ENCODE data around the gene MTSS2. TPM values are rescaled to one million over a fixed set of nuclear protein-coding genes. Genes with fewer than 3 reads are reported as not detected.

Gene MTSS2
- total RNA-seq, 2 experiments from 2014 or later, result 3.3 TPM

GRCh38 chr16:70691223-70692129 is 5.6 kb upstream of the MTSS2 start:
- POLR2A ChIA-PET, result no interaction called here
- CTCF ChIA-PET, result interaction anchor here (1.1 kb wide), 1 partner anchor 80 kb away, joined by 3 read pairs; no protein-coding TSS in a partner anchor
- no peaks in the 10 kb centered on the region for H3K36me3 Mint-ChIP-seq (ENCODE audit: low read depth)
- H3K4me1 Mint-ChIP-seq, result peaks cover 13% of the 10 kb centered on the region
- H3K27me3 Mint-ChIP-seq, result peaks cover 2% of the 10 kb centered on the region
- no peak overlapping the region for H3K27ac Mint-ChIP-seq
- no peak for DNase-seq
- H3K4me3 Mint-ChIP-seq, result no peak overlapping the region
- H3K9me3 Mint-ChIP-seq, result no peaks in the 10 kb centered on the region

- Mint-ChIP-seq H3K9me3 (no peaks in the 10 kb centered on the region), H3K36me3 (ENCODE audit: low read depth) (no peaks in the 10 kb centered on the region), H3K27ac (no peak overlapping the region), H3K27me3 (peaks cover 6% of the 10 kb centered on the region), H3K4me3 (no peak overlapping the region), H3K4me1 (peaks cover 2% of the 10 kb centered on the region)
- ChIA-PET POLR2A (no interaction called here), CTCF (no interaction called here)
- DNase-seq, result no peak
These were observed 4.4 kb upstream of the MTSS2 start for GRCh38 chr16:70689970-70690891.

- DNase-seq, result no peak
- peaks cover 9% of the 10 kb centered on the region for H3K27me3 Mint-ChIP-seq
- ChIA-PET CTCF (no interaction called here), POLR2A (no interaction called here)
- H3K9me3 Mint-ChIP-seq, result no peaks in the 10 kb centered on the region
- no peaks in the 10 kb centered on the region for H3K36me3 Mint-ChIP-seq (ENCODE audit: low read depth)
- H3K4me1 Mint-ChIP-seq, result peaks cover 1% of the 10 kb centered on the region
- H3K27ac Mint-ChIP-seq, result no peak overlapping the region
- H3K4me3 Mint-ChIP-seq, result no peak overlapping the region
These were observed 3.4 kb upstream of the MTSS2 start for GRCh38 chr16:70689035-70689969.

- CTCF ChIA-PET, result interaction anchor here (1.0 to 2.3 kb wide), 2 partner anchors 50 to 84 kb away, joined by 3 to 10 read pairs; no protein-coding TSS in a partner anchor
- no peak for DNase-seq
- H3K36me3 Mint-ChIP-seq (ENCODE audit: low read depth), result no peaks in the 10 kb centered on the region
- peaks cover 14% of the 10 kb centered on the region for H3K27me3 Mint-ChIP-seq
- H3K4me1 Mint-ChIP-seq, result peaks cover 1% of the 10 kb centered on the region
- H3K4me3 Mint-ChIP-seq, result no peak overlapping the region
- no peaks in the 10 kb centered on the region for H3K9me3 Mint-ChIP-seq
- POLR2A ChIA-PET, result interaction anchor here (2.3 kb wide), 1 partner anchor 8 kb away, joined by 8 read pairs; no protein-coding TSS in a partner anchor
- no peak overlapping the region for H3K27ac Mint-ChIP-seq
These were observed 2.4 kb upstream of the MTSS2 start for GRCh38 chr16:70688246-70688742.

- H3K9me3 Mint-ChIP-seq, result no peaks in the 10 kb centered on the region
- POLR2A ChIA-PET, result interaction anchor here (2.3 kb wide), 1 partner anchor 8 kb away, joined by 8 read pairs; no protein-coding TSS in a partner anchor
These were observed 1.9 kb upstream of the MTSS2 start for GRCh38 chr16:70687671-70688245.

GRCh38 chr16:70687102-70687511 is 1.3 kb upstream of the MTSS2 start:
- Mint-ChIP-seq H3K36me3 (ENCODE audit: low read depth) (no peaks in the 10 kb centered on the region), H3K4me3 (no peak overlapping the region), H3K9me3 (no peaks in the 10 kb centered on the region), H3K4me1 (peaks cover 1% of the 10 kb centered on the region), H3K27me3 (peaks cover 14% of the 10 kb centered on the region), H3K27ac (no peak overlapping the region)
- ChIA-PET POLR2A (interaction anchor here (0.9 to 2.3 kb wide), 2 partner anchors 9 to 56 kb away, joined by 3 to 8 read pairs; no protein-coding TSS in a partner anchor), CTCF (interaction anchor here (0.8 to 2.3 kb wide), 3 partner anchors 52 to 85 kb away, joined by 3 to 10 read pairs (median 4); no protein-coding TSS in a partner anchor)
- DNase-seq, result no peak

More at GRCh38 chr16:70687671-70688245, 1.9 kb upstream of the MTSS2 start:
- no peak for DNase-seq
- no peak overlapping the region for H3K4me3 Mint-ChIP-seq
- H3K27ac Mint-ChIP-seq, result no peak overlapping the region
- H3K36me3 Mint-ChIP-seq (ENCODE audit: low read depth), result no peaks in the 10 kb centered on the region
- H3K27me3 Mint-ChIP-seq, result peaks cover 14% of the 10 kb centered on the region
- CTCF ChIA-PET, result interaction anchor here (1.0 to 2.3 kb wide), 2 partner anchors 51 to 84 kb away, joined by 3 to 10 read pairs; no protein-coding TSS in a partner anchor
- H3K4me1 Mint-ChIP-seq, result peaks cover 1% of the 10 kb centered on the region

- H3K4me3 Mint-ChIP-seq, result no peak overlapping the region
- peaks cover 1% of the 10 kb centered on the region for H3K4me1 Mint-ChIP-seq
- H3K27ac Mint-ChIP-seq, result no peak overlapping the region
- DNase-seq, result no peak
- CTCF ChIA-PET, result interaction anchor here (0.8 to 2.3 kb wide), 2 partner anchors 84 to 85 kb away, joined by 4 to 10 read pairs; no protein-coding TSS in a partner anchor
- H3K27me3 Mint-ChIP-seq, result peaks cover 14% of the 10 kb centered on the region
- POLR2A ChIA-PET, result interaction anchor here (0.9 to 2.3 kb wide), 2 partner anchors 10 to 56 kb away, joined by 3 to 8 read pairs; no protein-coding TSS in a partner anchor
- H3K36me3 Mint-ChIP-seq (ENCODE audit: low read depth), result no peaks in the 10 kb centered on the region
- H3K9me3 Mint-ChIP-seq, result no peaks in the 10 kb centered on the region
These were observed 686 bp upstream of the MTSS2 start for GRCh38 chr16:70686376-70687101.

- Mint-ChIP-seq H3K27ac (no peak overlapping the region), H3K9me3 (no peaks in the 10 kb centered on the region)
- no peak for DNase-seq
These were observed 554 bp downstream of the MTSS2 start for GRCh38 chr16:70685061-70685937.

GRCh38 chr16:70684146-70685060 is 1.4 kb downstream of the MTSS2 start:
- H3K27ac Mint-ChIP-seq, result no peak overlapping the region
- H3K27me3 Mint-ChIP-seq, result peaks cover 14% of the 10 kb centered on the region
- no peak for DNase-seq
- H3K4me3 Mint-ChIP-seq, result no peak overlapping the region
- H3K9me3 Mint-ChIP-seq, result no peaks in the 10 kb centered on the region
- no peaks in the 10 kb centered on the region for H3K36me3 Mint-ChIP-seq (ENCODE audit: low read depth)
- ChIA-PET POLR2A (no interaction called here), CTCF (no interaction called here)
- H3K4me1 Mint-ChIP-seq, result peaks cover 4% of the 10 kb centered on the region

More at GRCh38 chr16:70685061-70685937, 554 bp downstream of the MTSS2 start:
- H3K36me3 Mint-ChIP-seq (ENCODE audit: low read depth), result no peaks in the 10 kb centered on the region
- H3K27me3 Mint-ChIP-seq, result peaks cover 14% of the 10 kb centered on the region
- ChIA-PET POLR2A (no interaction called here), CTCF (no interaction called here)
- H3K4me3 Mint-ChIP-seq, result peak overlapping the region; percentile 27
- peaks cover 4% of the 10 kb centered on the region for H3K4me1 Mint-ChIP-seq
